GM18502 (cell line): ENCODE measurements around the gene B4GALNT1.

Source experiments
- ATAC-seq: cut with Tn5 transposase; IDR thresholded peaks from one replicate; pipeline ENCODE4 v1.9.1; 2021; ENCODE audit warnings: mild to moderate bottlenecking; ENCODE audit not compliant: unreplicated experiment, poor library complexity

B4GALNT1 gene

DNA sequence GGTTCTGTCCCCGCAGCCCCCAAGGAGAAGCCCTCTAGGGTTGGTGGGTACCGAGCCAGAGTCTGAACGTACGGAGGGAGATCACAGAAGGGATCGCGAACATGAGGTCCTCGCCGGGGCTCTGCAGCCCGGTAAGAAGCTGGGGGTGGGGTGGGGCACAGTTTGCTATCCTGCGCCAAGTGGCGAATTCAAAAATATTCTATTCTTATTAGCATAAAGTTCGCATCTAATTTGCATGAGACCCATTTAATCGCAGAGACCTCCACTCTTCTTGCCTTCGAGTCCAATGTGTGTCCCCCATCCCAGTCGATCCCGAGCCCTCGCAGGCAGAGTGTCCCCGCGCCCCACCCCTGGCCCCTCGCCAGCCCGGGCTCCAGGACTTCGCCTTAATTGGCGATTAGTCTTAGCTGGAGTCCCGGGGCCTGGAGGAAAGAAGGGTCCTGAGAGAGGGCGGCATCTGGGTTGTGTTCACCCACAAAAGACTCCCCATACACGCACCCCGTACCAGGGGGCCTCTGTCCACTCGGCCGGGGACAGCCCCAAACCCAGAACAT is 22.4 kb downstream of the B4GALNT1 start:
- ATAC-seq: no peak

DNA sequence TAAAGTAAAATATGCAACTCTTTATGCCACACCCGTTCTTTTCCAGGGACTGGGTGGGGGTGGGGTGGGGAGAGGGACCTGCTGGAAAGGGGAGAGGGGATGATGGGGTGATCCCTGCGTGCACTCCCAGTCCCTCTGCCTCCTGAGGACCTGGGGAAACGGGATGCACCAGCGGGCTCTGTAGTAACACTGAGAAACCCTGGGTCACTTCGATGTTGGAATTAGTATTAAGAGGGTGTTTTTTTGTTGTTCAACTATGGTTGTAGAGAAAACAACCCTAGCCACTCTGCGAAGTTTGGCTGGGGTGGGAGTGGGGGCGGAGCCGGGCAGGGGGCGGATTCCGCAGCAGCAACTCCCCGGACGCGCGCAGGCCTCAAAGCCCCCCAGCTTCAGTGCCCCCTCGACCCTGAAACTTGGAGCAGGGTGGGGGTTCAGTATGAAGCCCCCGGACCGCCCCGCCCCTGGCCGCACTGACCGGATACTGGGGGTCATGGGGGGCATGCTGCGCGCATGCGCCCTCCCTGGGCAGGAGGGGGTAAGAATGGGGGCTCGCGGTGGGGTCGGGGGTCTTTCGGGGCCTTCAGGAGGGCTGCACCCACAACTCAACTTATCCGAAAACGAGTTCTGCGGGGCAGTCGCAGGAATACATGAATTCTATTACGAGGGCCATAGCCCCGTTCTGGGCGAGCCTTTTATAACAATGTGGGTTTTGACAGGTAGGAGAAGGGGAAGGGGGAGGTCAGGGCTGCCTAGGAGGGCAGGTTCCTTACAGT is 23.0 kb downstream of the B4GALNT1 start:
- ATAC-seq: no peak

DNA sequence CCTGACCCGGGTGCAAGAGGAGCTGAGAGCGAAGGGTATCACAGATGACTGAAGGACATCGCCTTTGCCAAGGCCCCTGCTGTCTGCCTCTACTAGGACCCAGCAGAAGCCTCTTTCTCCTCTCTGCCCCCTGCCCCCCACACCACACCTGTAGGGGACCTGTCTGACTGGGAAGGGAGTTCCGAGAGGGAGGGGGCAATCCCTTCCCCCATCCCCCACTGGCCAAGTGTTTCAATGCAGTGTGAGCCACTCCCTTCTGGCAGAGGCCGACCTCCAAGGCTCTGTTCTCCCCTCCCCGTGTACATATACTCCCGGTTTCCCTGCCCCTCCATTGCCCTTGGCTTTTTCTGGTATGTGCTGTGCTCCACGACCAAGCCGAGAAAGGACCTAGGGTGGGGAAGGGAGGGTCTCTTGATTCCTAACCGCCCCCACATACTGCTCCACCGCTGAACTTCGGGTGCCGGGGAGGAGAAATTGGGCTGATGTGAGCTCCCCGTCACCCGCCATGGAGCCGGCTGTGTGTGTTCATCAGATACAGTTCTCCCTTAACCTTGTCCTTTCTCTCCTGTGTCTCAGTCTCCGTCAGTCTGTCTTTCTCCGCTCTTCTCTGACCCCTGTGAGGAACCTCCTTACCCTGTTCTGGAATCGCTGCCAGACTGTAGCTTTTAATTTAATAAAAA is 23.8 kb downstream of the B4GALNT1 start:
- ATAC-seq: no peak

DNA sequence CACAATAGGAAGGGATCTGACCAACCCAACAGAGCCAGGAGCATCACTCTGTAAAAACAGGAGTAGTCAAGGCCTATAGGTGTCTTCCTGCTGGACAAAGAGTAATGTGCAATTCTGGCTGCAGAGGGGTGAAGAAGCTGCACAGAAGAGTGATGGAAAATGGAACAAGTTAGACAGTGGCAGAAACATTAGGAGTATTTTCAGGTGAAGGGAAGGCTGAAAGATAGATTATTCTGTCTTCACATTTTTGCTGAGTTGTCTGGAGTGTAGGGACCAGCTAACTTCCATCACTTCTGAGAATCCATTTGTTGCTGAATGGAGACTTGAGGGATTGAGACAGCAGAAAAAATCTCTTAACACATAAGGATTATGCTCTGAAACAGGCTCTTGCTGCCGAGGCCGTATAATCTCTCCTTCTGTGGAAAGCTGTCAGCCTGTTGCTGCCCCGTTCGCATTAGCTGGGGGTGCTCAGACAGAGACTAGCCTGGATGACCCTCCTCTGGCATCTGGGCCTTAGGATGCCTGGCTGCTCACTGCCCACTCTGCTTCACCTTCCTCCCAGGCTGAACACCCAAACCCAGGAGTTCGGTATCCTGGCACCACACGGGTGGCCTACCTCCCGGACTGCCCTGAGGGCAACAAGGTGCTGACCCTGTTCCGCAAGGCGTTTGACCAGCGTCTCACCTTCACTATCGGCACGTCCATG is 24.9 kb downstream of the B4GALNT1 start:
- no peak for ATAC-seq

DNA sequence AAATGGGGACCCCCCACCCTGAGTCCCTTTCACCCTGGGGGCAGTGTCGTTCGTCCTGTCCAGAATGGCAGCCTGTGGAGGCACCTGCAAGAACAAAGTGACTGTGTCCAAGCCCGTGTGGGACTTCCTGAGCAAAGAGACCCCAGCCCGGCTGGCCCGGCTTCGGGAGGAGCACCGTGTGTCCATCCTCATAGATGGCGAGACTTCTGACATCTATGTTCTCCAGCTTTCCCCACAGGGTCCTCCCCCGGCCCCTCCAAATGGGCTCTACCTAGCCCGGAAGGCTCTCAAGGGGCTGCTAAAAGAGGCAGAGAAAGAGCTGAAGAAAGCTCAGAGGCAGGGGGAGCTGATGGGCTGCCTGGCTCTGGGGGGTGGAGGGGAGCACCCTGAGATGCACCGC is 26.2 kb downstream of the B4GALNT1 start:
- ATAC-seq: no peak

DNA sequence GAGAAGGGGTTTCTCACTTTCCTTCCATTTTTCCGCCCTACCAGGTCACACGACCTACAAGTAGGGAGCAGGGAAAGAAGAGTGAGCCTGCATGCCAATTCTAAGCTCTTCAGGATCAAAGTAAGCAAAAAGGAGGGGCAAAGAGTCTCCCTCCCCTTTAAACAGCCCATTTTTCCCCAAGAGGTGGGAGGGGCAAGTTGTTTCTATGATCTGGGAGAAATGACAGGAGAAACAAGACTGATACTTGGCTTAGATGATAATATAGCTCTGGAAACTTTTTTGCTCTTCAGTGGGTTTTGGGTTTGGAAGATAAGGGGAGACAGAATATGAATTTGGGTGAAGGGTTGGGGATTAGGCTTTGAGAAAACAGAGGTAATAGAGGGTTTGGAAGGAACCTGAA is 26.6 kb downstream of the B4GALNT1 start:
- ATAC-seq: no peak

DNA sequence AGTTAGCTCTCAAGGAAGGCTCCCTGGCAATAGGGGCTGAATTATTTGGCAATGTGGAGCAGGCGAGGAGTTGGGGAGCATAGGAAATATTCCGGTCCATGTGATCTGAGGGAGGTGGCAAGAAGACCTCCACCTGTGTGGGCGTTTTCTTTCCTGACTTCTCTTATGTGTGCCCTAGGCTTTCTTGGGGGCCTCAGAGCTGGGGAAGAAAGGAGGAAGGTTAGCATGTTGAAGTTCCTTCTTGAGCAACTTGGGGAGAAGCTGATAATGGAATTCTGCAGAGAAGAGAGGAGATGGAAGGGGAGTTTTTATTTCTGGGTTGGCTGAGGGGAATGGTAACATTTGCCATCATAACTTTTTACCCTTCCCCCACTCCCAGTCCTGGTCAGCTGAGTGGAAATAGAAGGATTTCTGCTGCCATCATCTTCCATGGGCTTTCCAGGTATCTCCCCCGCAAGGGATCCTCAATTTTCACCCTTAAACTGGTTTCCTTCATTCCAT is 27.1 kb downstream of the B4GALNT1 start:
- no peak for ATAC-seq

DNA sequence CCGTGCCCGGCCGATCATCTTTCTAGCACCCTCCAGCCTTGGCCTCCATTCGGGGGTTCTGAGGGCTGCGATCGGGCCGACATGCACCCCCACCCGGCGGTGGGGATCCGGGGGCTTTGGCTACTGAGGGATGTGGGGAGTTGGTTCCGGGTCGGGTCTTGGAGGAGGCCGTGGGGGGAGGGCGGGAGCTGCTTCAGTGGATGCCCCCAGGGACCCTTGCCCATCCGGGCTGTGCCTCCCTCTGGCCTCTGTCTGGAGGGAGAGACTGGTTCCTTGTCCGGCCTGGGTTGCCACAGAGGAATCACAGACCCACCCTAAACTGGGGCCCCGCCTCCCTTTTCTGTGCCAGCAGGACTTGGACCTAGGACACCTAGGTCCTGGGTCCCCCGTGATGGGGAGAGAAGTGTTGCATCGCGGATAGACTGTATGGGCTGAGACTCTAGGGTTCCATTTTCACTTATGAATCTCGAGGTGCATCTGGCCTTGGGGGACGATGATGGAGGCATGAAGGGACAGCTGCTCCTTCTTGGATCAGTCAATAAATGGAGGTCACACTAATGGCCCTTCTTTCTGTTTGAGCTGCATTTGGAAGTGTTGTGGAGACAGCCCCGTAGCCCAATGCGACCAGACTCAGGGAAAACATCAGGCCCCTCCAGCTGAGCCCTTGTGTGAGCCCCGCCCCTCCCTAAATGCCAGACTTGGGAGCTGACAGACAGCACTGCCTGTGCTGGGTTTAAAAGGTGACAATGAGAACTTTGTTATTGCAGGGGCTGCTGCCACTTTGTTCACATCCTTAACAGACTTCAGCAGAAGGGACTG is 27.8 kb downstream of the B4GALNT1 start:
- ATAC-seq: peak; percentile 24

DNA sequence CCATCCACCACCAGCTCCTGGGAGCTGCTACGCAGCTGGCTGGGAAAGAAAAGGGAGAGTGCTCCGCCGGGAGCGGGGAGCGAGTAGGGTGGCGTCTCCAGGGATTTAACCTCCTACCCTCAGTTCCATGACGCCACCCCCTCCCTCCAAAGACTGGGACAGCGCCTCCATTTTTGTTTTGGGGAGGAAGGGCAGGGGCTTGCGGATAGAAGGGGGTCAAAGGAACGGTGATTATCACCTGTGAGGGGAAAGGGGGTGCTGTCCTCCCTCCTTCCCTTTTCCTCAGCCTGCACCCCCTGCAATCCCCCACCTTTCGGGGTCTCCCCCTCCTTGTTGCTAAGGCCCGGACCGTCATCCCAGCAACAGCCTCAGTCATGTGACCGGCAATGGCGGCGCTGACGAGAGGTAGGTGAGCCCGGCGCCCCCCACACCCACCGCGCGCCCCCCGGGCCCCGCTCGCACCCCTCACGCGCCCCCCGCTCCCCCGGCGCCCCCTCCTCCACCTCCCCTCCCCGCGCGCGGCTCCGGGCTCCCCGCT is 28.5 kb downstream of the B4GALNT1 start, which contains the start of gene DTX3:
TSS of gene DTX3 (plus strand) at position 371 of the 538 bp plus-strand sequence. CDS start 1,694 bp downstream, outside the sequence.
- ATAC-seq: peak; percentile 67

DNA sequence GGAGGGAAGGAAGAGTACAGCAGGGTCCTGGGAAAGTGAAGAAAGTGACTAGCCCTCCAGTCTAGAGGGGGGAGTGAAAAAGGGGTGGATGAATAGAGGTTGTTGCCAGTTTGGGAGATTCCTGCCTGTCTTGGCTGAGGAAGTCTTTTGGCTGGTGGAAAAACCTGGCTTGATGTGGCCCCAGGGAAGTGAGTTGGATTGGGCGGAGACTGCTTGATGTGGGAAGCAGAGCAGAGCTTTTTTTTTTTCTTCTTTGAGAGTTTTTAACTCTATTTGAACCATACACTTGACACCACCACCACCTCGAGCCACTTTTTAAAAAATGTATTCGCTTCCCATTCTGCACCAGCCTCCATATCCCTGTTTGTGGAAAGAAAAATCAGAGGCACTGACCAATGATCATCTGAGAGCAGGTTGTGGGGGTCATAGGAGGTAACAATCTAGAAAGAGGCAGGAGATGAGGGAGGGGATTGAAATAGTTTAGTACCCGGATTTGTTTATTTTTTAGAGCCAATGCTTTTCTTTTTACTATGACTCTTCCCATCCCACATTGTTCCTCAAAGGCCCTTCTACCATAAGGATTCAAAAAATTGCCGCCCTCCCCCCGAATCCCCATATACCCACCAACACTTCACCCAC is 29.1 kb downstream of the B4GALNT1 start:
- no peak for ATAC-seq

DNA sequence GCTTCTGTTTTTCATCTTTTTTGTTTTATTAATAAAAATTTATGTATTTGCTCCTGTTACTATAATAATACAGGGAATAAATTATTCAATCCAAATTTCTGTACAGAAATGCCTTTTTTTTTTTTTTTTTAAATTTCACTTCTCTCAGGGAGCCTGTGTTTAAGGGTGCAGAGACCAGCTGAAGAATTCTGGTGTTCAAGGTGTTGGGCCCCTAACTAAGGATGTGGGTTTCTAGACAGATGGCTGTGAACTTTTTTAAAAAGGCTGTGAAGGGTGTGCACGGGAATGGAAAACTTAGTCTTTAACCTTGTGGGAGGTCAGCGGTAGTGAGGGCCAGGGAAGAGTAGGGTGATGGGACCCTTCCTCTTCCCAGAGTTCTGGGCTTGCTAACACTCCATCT is 29.7 kb downstream of the B4GALNT1 start:
- no peak for ATAC-seq

DNA sequence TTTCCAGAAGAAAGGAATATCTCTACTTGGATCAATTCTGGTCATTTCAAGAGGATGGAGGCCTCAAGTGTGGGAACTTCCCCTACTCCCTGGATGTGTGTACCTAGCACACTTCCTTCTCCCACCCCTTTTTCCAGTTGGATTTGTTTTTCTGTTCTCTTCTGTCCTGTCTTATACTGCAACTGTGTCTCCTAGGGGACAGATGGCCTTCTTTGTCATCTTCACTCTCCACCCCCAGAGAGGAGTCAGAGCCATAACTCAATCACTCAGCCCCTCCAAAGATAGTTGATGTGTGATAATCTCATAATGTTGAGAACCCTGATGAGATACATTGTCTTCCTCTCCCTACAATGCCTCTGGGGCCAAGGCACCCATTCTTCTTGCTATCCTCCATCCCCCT is 30.5 kb downstream of the B4GALNT1 start:
- no peak for ATAC-seq

DNA sequence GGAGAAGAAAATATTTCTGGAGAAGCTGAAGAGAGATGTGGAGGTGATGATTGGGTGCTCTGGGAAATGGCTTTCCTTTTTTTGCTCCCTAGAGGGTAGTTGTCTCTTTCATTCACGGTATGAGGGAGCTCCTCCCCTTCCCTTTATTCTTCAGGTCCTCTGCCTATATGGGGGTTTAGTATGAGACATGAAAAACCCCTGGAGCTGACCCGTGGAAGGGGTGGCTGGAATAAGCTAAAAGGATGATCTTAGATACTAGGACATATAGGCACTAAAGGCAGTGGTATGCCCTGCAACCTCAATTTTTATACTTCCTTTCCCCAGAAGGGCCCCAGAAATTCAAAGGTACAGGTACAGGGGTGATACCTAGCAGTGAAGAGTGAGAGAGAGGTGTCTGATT is 32.6 kb downstream of the B4GALNT1 start:
- ATAC-seq: no peak

DNA sequence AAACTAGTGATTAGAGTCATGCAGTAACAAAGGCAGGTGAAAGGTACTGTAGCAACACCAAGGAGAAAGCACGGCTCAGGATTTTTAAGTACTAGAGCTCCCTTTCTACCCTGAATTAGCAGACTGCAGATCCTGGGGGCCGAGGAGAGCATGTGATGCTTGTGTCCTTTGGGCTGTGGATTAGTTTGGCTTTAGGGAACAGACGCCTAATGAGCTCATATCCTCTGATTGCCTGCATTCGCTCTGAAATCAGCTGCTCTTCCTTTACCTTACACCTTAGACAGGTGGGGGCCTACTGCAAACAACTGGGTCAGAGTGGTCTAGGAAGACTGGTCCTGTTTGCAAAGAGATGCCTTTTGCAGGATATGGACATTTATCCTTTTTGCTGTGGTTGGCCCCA is 39.8 kb downstream of the B4GALNT1 start:
- no peak for ATAC-seq

DNA sequence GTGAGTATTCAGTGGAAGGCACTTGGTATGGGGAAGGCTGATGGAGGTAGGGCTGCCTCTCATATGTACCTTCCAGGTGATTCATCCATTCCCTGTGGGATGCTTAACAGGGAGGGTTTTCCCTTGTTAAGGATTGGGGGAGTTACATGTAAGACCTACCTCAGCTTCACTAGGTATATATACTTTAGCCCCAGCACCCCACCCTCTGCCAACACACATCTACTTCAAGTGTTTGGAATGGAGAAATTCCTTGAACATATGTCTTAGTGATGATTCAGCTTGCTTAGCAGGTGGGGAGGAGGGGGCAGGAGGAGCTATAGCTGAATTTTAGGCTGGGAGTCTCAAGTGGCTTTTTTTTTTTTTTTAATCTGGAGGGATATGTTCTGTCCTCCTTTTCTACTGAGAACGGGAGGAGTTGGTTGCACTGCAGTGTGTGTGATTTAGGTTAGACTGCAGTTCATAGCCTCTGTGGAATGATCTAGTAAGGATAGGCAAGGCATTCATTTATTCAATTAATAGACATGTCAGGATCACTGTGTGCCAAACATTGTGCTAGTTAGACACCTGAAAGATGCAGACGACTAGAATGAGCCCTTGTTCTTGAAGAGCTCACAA is 40.3 kb downstream of the B4GALNT1 start:
- ATAC-seq: no peak

DNA sequence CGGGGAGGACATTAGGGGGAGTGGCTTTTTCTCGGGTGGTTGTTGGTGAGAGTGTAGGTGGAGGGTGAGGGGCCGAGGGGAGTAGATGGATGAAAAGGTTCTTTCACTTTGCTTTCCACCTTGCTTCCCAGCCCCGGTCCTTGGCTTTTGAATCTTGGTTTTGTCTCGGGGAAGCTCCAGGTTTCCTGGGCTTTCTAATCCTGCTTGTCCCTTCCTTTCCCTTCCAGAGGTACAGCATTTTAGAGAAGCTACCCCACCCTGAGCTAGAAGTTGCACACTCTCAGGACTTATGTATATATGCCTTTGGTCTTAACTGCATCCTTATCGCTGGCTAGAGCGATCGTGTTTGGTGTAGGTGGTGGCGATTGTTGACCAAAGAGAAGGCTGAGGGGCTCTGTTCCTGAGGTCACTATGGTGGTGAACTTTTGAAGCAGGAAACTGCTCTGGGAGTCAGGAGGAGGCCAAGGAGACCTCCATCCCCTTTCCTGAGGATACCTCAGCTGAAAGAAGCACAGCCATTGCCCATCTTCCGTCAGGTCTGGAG is 41.1 kb downstream of the B4GALNT1 start:
- ATAC-seq: no peak

DNA sequence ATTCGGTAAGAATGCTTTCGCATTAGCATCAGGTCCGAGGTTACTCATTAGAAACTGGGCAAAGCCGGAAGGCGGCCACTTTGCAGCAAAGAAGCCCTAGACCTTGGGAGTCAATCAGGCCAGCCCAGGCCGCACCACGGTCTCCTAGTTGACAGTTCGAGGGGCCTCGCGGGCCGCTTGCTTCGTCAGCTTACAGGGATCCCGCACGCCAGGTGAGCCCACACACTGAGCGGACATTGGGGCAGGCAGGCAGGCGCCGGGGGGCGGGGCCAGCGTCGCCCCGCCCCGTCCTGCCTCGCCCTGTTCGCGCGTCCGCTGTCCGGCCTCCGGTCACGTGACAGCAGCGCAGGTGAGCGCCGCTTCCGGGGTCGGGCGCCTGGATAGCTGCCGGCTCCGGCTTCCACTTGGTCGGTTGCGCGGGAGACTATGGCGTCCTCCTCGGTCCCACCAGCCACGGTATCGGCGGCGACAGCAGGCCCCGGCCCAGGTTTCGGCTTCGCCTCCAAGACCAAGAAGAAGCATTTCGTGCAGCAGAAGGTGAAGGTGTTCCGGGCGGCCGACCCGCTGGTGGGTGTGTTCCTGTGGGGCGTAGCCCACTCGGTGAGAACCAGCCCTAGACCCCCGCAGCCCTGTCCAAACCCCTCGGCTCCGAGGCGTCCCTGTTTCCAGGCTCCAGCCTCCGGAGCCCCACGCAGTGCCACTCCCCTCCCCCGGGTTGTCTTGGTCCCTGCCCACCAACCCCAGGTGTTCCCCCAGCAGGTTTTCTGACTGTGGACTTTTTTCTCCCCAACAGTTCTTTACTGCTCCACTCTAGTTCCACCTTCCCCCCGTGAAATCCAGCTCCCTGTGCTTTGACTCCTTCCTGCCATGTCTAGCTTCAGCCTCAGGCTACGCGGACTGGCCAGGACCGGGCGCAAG is 41.9 kb downstream of the B4GALNT1 start, which contains the start of gene PIP4K2C:
TSS of gene PIP4K2C (plus strand) at position 329 of the 918 bp plus-strand sequence. CDS start at position 427, 98 bp downstream.
- ATAC-seq: peak; percentile 96
